ENCODE results near the gene HIVEP1.

Gene HIVEP1

DNA sequence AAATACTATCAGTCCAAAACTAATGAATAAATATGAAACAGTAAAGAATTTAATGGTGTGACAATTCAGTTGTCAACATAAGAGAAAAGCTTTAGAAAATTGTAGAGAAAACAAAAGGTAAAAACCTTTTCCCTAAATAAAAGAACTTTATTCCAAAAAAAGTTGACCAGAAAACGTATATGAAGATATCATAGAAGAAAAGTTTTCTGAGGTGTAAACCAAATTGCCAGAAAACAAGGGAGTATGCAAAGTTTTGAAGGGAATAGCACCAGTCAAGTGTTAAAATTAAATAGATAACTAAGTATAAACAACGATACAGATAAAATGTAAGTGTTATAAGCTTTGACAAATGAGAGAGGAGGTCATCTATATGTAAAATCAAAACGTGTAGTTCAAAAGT lies 104.9 kb downstream of the HIVEP1 start:
- TF ChIP-seq ZNF565 (CRISPR knock-in tag; conservative IDR thresholded peaks at IDR 0.05; ENCODE audit: low read depth): no peak
- no peak for TF ChIP-seq ZFP30 (CRISPR knock-in tag; IDR thresholded peaks at IDR 0.05)
- TF ChIP-seq, protein P1, sequence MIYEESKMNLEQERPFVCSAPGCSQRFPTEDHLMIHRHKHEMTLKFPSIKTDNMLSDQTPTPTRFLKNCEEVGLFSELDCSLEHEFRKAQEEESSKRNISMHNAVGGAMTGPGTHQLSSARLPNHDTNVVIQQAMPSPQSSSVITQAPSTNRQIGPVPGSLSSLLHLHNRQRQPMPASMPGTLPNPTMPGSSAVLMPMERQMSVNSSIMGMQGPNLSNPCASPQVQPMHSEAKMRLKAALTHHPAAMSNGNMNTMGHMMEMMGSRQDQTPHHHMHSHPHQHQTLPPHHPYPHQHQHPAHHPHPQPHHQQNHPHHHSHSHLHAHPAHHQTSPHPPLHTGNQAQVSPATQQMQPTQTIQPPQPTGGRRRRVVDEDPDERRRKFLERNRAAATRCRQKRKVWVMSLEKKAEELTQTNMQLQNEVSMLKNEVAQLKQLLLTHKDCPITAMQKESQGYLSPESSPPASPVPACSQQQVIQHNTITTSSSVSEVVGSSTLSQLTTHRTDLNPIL (CRISPR knock-in tag; IDR thresholded peaks at IDR 0.05; ENCODE audit: low read depth): no peak
- no peak for TF ChIP-seq RARB (CRISPR knock-in tag; IDR thresholded peaks at IDR 0.05)
- TF ChIP-seq PPARA (CRISPR knock-in tag; IDR thresholded peaks at IDR 0.05; ENCODE audit: borderline replicate concordance): no peak
- no peak for ATAC-seq

DNA sequence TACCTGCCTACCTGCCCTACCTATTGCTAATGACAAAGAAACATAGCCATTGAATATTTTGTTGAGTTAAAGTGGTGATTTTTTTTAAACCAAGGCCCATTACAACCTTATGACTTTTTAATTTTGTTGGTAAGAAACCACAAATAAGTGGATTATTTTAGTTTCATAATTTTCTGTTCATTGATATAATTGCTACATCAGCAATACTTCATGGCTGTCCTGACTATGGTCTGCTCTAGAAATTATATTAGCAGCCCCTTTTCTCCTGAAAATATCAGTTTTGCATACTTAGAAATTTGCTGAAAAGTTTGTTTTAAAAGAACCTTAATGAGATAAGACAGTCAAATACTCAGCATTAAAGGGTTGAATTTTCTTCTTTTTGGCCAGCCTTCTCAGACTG lies 106.5 kb downstream of the HIVEP1 start:
- ATAC-seq: no peak
- TF ChIP-seq ZC3H10 (CRISPR knock-in tag; IDR thresholded peaks at IDR 0.05) (no peak), OSR1 (CRISPR knock-in tag; IDR thresholded peaks at IDR 0.05) (no peak)

GRCh38 chr6:12119085-12119588 lies 107.0 kb downstream of the HIVEP1 start:
- TF ChIP-seq, protein P2, sequence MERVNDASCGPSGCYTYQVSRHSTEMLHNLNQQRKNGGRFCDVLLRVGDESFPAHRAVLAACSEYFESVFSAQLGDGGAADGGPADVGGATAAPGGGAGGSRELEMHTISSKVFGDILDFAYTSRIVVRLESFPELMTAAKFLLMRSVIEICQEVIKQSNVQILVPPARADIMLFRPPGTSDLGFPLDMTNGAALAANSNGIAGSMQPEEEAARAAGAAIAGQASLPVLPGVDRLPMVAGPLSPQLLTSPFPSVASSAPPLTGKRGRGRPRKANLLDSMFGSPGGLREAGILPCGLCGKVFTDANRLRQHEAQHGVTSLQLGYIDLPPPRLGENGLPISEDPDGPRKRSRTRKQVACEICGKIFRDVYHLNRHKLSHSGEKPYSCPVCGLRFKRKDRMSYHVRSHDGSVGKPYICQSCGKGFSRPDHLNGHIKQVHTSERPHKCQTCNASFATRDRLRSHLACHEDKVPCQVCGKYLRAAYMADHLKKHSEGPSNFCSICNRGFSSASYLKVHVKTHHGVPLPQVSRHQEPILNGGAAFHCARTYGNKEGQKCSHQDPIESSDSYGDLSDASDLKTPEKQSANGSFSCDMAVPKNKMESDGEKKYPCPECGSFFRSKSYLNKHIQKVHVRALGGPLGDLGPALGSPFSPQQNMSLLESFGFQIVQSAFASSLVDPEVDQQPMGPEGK (CRISPR knock-in tag; IDR thresholded peaks at IDR 0.05; ENCODE audit: borderline replicate concordance): no peak
- TF ChIP-seq PPARA (CRISPR knock-in tag; IDR thresholded peaks at IDR 0.05; ENCODE audit: borderline replicate concordance): no peak
- no peak for TF ChIP-seq TCF4 (CRISPR knock-in tag; IDR thresholded peaks at IDR 0.05; ENCODE audit: borderline replicate concordance)
- TF ChIP-seq ZC3H10 (CRISPR knock-in tag; IDR thresholded peaks at IDR 0.05): no peak
- TF ChIP-seq ZNF8 (CRISPR knock-in tag; IDR thresholded peaks at IDR 0.05): no peak
- no peak for TF ChIP-seq RARB (CRISPR knock-in tag; IDR thresholded peaks at IDR 0.05)
- TF ChIP-seq BACH2 (CRISPR knock-in tag; IDR thresholded peaks at IDR 0.05; ENCODE audit: borderline replicate concordance): no peak
- TF ChIP-seq SNAI2 (CRISPR knock-in tag; IDR thresholded peaks at IDR 0.05): no peak
- TF ChIP-seq ARNTL (CRISPR knock-in tag; IDR thresholded peaks at IDR 0.05; ENCODE audit: borderline replicate concordance, low read depth): no peak
- TF ChIP-seq TOX (CRISPR knock-in tag; IDR thresholded peaks at IDR 0.05; ENCODE audit: borderline replicate concordance): no peak
- TF ChIP-seq ZNF565 (CRISPR knock-in tag; conservative IDR thresholded peaks at IDR 0.05; ENCODE audit: low read depth): no peak
- no peak for TF ChIP-seq GLIS3 (CRISPR knock-in tag; IDR thresholded peaks at IDR 0.05)
- TF ChIP-seq, protein P1 (CRISPR knock-in tag; IDR thresholded peaks at IDR 0.05; ENCODE audit: low read depth): no peak
- no peak for TF ChIP-seq ZFP30 (CRISPR knock-in tag; IDR thresholded peaks at IDR 0.05)
- no peak for TF ChIP-seq ESRRG (CRISPR knock-in tag; IDR thresholded peaks at IDR 0.05)
- TF ChIP-seq ZFP3 (CRISPR knock-in tag; IDR thresholded peaks at IDR 0.05): no peak
- no peak for ATAC-seq

- TF ChIP-seq POU6F1 (CRISPR knock-in tag; IDR thresholded peaks at IDR 0.05; ENCODE audit: borderline replicate concordance, low read depth) (no peak), GLIS3 (CRISPR knock-in tag; IDR thresholded peaks at IDR 0.05) (no peak), ZNF70 (CRISPR knock-in tag; IDR thresholded peaks at IDR 0.05) (no peak), OSR1 (CRISPR knock-in tag; IDR thresholded peaks at IDR 0.05) (no peak), ISL1 (CRISPR knock-in tag; IDR thresholded peaks at IDR 0.05) (no peak), ZNF565 (CRISPR knock-in tag; conservative IDR thresholded peaks at IDR 0.05; ENCODE audit: low read depth) (no peak), CSRNP3 (CRISPR knock-in tag; IDR thresholded peaks at IDR 0.05) (no peak), ARNTL (CRISPR knock-in tag; IDR thresholded peaks at IDR 0.05; ENCODE audit: borderline replicate concordance, low read depth) (no peak), ZNF8 (CRISPR knock-in tag; IDR thresholded peaks at IDR 0.05) (no peak), BACH2 (CRISPR knock-in tag; IDR thresholded peaks at IDR 0.05; ENCODE audit: borderline replicate concordance) (no peak), ZFP3 (CRISPR knock-in tag; IDR thresholded peaks at IDR 0.05) (no peak)
- ATAC-seq: no peak
These were observed 113.3 kb downstream of the HIVEP1 start for GRCh38 chr6:12125396-12125795.
